GM12891 (cell line): ENCODE data around the gene LNX1.

Experiments
- DNase-seq: peaks from one replicate; pipeline ENCODE4 v3.0.0; 2011; ENCODE audit warnings: low spot score; ENCODE audit not compliant: insufficient read length
- FAIRE-seq: peaks from 2 replicates; lab custom pipeline; 2011; peaks lifted over from hg19 to GRCh38; lab: Jason Lieb, UNC
- PAX5 ChIP-seq: IDR thresholded peaks from 2 replicates; pipeline ENCODE4 v1.6.1; 2011; ENCODE audit warnings: low read length, moderate library complexity, mild to moderate bottlenecking; ENCODE audit not compliant: insufficient read depth, severe bottlenecking
- POLR2A ChIP-seq: IDR thresholded peaks from 2 replicates; pipeline ENCODE4 v1.6.1; 2011; ENCODE audit warnings: low read depth, low read length, control low read depth
- POLR2AphosphoS5 ChIP-seq: IDR thresholded peaks from 2 replicates; pipeline ENCODE4 v1.6.1; 2011; ENCODE audit warnings: low read depth, low read length, control low read depth
- POU2F2 ChIP-seq: IDR thresholded peaks from 2 replicates; pipeline ENCODE4 v1.6.1; 2011; ENCODE audit warnings: low read depth, mild to moderate bottlenecking, control low read depth, low read length, moderate library complexity
- SPI1 ChIP-seq: IDR thresholded peaks from 2 replicates; pipeline ENCODE4 v1.6.1; 2011; ENCODE audit warnings: low read depth, low read length, control low read depth
- TAF1 ChIP-seq: IDR thresholded peaks from 2 replicates; pipeline ENCODE4 v1.6.1; 2011; ENCODE audit warnings: low read depth, low read length, control low read depth

Gene LNX1

DNA sequence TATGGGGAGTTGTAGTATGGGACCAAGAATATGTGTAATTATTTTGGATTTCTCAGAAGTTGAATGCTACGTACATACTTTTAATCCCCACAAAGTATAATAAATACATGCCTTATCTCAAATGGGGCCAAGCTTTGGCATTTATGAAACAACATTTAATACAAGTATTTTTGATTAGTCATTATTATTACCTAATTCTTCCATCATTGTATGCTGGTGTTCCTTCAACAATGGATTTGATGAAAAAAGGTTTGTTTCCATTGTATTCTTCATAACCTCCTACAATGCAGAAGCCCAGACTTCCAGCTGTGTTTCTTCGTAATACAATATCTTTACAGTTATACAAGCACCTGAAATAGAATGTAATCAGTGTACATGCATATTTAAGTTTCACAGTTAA, 130.0 kb downstream of the LNX1 start:
- no peak for DNase-seq
- FAIRE-seq: no peak
- TF ChIP-seq TAF1: no peak
- TF ChIP-seq PAX5: no peak
- TF ChIP-seq POLR2AphosphoS5: no peak
- no peak for TF ChIP-seq SPI1
- TF ChIP-seq POLR2A: no peak
- TF ChIP-seq POU2F2: no peak

- FAIRE-seq: no peak
- TF ChIP-seq TAF1: no peak
- TF ChIP-seq PAX5: no peak
- no peak for DNase-seq
These were observed 131.7 kb downstream of the LNX1 start for GRCh38 chr4:53459548-53459947.

GRCh38 chr4:53456178-53456577, 135.1 kb downstream of the LNX1 start:
- DNase-seq (no peak), FAIRE-seq (no peak)
- TF ChIP-seq PAX5 (no peak), POU2F2 (no peak)

DNA sequence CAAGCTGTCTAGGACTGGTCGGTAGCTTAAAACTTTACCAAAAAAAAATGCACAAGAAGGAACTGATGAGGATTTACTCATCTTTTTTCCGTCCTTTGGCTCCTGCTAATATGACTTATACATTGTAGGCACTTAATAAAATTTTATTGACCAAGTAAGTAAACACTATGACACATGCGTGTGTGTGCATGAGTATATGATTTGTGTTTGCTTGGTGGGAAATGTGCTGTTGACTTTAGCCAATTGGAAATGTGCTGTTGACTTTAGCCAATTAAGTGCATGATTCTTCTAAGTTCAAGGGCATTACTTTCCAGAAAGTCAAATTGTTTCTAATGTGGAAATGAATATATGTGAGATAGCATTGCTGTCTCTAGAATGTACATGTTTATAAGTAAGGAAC, 135.5 kb downstream of the LNX1 start:
- TF ChIP-seq POU2F2: no peak
- TF ChIP-seq POLR2AphosphoS5: no peak
- TF ChIP-seq PAX5: no peak
- TF ChIP-seq TAF1: no peak
- no peak for DNase-seq
- FAIRE-seq: no peak

DNA sequence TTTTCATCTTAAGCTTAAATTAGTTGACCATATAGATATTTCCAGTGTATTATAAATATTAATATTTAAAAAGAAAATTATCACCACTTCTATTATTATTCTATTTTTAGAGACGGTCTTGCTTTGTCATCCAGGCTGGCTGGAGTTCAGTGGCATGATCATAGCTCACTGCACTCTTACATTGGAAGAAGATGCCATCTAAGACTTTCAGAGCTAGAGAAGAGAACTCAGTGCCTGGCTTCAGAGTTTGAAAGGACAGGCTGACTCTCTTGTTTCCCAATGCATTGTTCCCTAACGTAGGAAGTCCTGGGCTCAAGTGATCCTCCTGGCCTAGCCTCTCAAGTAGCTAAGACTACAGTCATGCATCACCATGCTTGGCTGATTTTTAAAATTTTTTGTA, 137.9 kb downstream of the LNX1 start:
- DNase-seq (no peak), FAIRE-seq (no peak)
- TF ChIP-seq SPI1 (no peak), POLR2AphosphoS5 (no peak)

DNA sequence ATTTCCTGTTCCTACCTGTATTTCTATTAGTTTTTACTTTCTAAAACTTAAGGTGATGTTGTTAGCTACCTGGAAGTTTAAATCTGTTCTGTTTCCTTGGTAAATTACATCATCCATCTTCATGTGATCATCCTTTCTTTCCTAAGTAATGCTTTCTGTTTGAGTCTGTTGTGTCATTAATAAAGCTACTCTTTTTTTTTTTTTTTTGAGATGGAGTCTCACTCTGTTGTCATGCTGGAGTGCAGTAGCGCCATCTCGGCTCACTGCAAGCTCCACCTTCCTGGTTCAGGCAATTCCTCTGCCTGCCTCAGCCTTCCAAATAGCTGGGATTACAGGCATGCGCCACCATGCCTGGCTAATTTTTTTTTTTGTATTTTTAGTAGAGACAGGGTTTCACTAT, 140.5 kb downstream of the LNX1 start:
- FAIRE-seq: no peak
- no peak for DNase-seq
- TF ChIP-seq SPI1: no peak
- no peak for TF ChIP-seq POU2F2
- no peak for TF ChIP-seq POLR2AphosphoS5
- TF ChIP-seq PAX5: no peak
- no peak for TF ChIP-seq POLR2A

GRCh38 chr4:53444954-53445353, 146.3 kb downstream of the LNX1 start:
- TF ChIP-seq POU2F2 (no peak), PAX5 (no peak)
- no peak for DNase-seq
- FAIRE-seq: peak; percentile 52

DNA sequence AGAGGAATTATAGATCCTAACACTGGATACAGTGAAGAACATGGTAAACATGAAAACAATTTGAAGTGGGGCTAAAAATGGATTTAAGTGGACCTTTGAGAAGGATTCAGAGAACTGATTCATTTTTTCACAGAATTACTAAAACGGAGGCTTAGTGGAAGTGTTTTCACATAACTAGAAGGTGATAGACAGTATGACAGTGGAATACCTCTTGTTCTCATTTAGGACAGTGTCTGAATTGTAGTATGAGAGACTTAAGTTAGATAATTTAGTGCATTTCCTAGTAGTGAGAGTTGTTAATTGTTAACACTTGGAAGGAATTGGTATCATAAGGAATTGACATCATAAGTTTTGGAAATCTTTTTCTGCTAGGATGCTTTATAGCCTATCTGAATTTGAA, 149.7 kb downstream of the LNX1 start:
- TF ChIP-seq POU2F2 (no peak), POLR2AphosphoS5 (no peak), SPI1 (no peak), PAX5 (no peak), TAF1 (no peak), POLR2A (no peak)
- FAIRE-seq (no peak), DNase-seq (no peak)

GRCh38 chr4:53436251-53436650, 155.0 kb downstream of the LNX1 start:
- TF ChIP-seq PAX5 (no peak), POLR2A (no peak), TAF1 (no peak), SPI1 (no peak), POU2F2 (no peak), POLR2AphosphoS5 (no peak)
- no peak for FAIRE-seq
- no peak for DNase-seq

DNA sequence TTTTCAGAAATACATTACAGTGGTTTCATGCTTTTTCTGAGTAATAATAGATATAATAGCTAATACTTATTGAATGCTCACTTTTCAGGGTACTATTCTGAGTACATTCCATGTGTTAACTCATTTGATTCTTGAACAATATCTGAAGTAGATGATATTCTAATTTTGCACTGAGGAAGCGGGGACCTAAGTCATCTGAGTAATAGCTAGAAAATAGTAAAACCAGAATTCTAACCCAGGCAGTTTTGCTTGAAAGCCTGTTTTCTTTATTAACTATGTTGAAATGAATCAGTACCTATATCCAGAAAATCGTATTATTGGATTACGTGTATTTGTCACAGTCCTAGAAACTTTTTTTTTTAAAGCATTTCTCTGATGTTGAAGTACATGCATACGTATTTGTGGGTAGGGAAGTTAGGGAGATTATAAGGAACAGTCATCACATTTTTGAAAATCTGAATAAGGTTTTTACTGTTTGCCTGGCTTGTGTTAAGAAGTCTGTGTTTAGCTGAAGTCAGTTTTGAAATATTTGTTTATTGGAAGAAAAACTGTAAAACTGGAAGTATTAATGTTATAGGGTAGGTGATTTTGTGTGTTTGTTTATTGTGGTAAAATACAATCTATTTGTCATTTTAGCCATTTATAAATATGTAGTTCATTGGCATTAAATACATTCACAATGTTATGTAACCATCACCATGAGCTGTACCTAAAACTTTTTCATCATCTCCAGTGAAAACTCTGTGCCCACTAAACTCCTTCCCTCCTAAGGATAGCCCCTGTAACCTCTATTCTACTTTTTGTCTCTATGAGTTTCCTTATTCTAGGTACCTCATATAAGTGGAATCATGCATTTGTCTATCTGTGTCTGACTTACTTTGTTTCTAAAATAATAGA, 158.5 kb downstream of the LNX1 start:
- FAIRE-seq (no peak), DNase-seq (no peak)
- TF ChIP-seq PAX5: no peak
- TF ChIP-seq SPI1: peak; percentile 31; the same call in 1 of the 2 replicates

GRCh38 chr4:53431052-53431451, 160.2 kb downstream of the LNX1 start:
- no peak for TF ChIP-seq PAX5
- no peak for TF ChIP-seq SPI1
- TF ChIP-seq TAF1: no peak
- TF ChIP-seq POU2F2: no peak
- TF ChIP-seq POLR2A: no peak
- TF ChIP-seq POLR2AphosphoS5: no peak

More at GRCh38 chr4:53431052-53431451, 160.2 kb downstream of the LNX1 start:
- DNase-seq: no peak
- no peak for FAIRE-seq
